SH-SY5Y (cell line): ENCODE data around the gene GRB7.

Experiments
- GATA2 ChIP-seq: IDR thresholded peaks from 2 replicates; pipeline ENCODE4 v1.6.1; 2011; ENCODE audit warnings: mild to moderate bottlenecking, low read depth, low read length
- GATA3 ChIP-seq: IDR thresholded peaks from 2 replicates; pipeline ENCODE4 v1.6.1; 2011; ENCODE audit warnings: low read depth, mild to moderate bottlenecking, low read length, moderate library complexity

DNA sequence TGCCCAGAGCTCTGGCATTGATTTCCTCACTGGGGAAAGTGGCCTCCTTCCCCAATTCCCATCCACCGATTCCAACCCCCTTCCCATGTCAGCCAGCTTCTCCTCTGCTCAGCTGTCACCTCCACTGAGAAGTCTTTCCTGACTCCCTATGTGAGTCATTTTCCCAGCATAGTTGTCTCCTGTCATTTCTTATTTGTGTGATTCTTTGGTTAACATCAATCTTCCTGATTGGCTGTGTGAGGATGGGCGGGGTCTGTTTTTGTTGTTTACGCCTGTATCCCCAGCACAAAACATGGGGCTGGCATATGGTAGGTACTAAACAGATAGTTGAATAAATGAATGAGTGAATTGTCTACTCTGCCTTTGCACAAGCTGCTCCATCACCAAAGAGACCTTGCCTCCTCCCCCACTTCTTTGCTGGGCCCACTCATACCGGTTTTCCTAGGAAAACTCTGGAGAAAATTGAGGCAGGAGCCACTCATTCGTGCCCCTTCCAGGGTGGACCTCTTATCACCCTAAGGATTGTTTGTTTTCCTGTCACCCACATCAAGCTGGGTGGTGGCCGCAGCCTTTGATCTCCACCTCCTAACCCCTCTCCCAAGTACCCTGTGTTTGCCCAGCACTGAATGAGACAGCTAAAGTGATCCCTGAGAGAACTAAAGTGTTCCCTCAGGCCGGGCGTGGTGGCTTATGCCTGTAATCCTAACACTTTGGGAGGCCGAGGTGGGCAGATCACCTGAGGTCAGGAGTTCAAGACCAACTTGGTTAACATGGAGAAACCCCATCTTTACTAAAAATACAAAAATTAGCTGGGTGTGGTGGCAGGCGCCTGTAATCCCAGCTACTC is 1.2 kb upstream of the GRB7 start:
- TF ChIP-seq GATA2 = no peak
- TF ChIP-seq GATA3 = no peak
